Measurements from ENCODE around the gene APOB. TPM values are rescaled to one million over a fixed set of nuclear protein-coding genes. Genes with fewer than 3 reads are reported as not detected.

The APOB gene
- polyA plus RNA-seq, 4 donors: 0.90 to 2.1 (median 1.6) TPM

- DNase-seq (ENCODE audit: low read depth in 4 of 4, low spot score in 3 of 4): no peak
Observed at GRCh38 chr2:21006423-21007128, 37.3 kb downstream of the APOB start.

- DNase-seq (ENCODE audit: low read depth in 4 of 4, low spot score in 3 of 4): no peak
Observed at GRCh38 chr2:21005700-21006422, 38.0 kb downstream of the APOB start.

- no peak for DNase-seq (ENCODE audit: low read depth in 4 of 4, low spot score in 3 of 4)
Observed at GRCh38 chr2:21005111-21005699, 38.7 kb downstream of the APOB start.

GRCh38 chr2:21004181-21004572 is 39.7 kb downstream of the APOB start:
- no peak for DNase-seq (ENCODE audit: low read depth in 4 of 4, low spot score in 3 of 4)

- no peak for DNase-seq (ENCODE audit: low read depth in 4 of 4, low spot score in 3 of 4)
Observed at GRCh38 chr2:21003572-21004180, 40.2 kb downstream of the APOB start.

GRCh38 chr2:21002814-21003192 is 41.1 kb downstream of the APOB start:
- DNase-seq (ENCODE audit: low read depth in 4 of 4, low spot score in 3 of 4): no peak

GRCh38 chr2:21001988-21002813 is 41.7 kb downstream of the APOB start:
- no peak for DNase-seq (ENCODE audit: low read depth in 4 of 4, low spot score in 3 of 4)

- no peak for DNase-seq (ENCODE audit: low read depth in 4 of 4, low spot score in 3 of 4)
Observed at GRCh38 chr2:21001225-21001946, 42.5 kb downstream of the APOB start.

GRCh38 chr2:20999906-21000645 is 43.8 kb downstream of the APOB start:
- DNase-seq (ENCODE audit: low read depth in 4 of 4, low spot score in 3 of 4): no peak

GRCh38 chr2:20998972-20999905 is 44.6 kb downstream of the APOB start:
- DNase-seq (ENCODE audit: low read depth in 4 of 4, low spot score in 3 of 4): no peak

GRCh38 chr2:20997953-20998722 is 45.7 kb downstream of the APOB start:
- DNase-seq (ENCODE audit: low read depth in 4 of 4, low spot score in 3 of 4): no peak

- DNase-seq (ENCODE audit: low read depth in 4 of 4, low spot score in 3 of 4): no peak
Observed at GRCh38 chr2:20994130-20994529, 49.7 kb downstream of the APOB start.

GRCh38 chr2:20992201-20992711 is 51.6 kb downstream of the APOB start:
- DNase-seq (ENCODE audit: low read depth in 4 of 4, low spot score in 3 of 4): peak in 1 of 4 donors; percentile 35

GRCh38 chr2:20990442-20991430 is 53.1 kb downstream of the APOB start:
- DNase-seq (ENCODE audit: low read depth in 4 of 4, low spot score in 3 of 4): no peak

GRCh38 chr2:20989404-20989803 is 54.5 kb downstream of the APOB start:
- no peak for DNase-seq (ENCODE audit: low read depth in 4 of 4, low spot score in 3 of 4)

GRCh38 chr2:20988905-20989304 is 55.0 kb downstream of the APOB start:
- no peak for DNase-seq (ENCODE audit: low read depth in 4 of 4, low spot score in 3 of 4)

Measured in right renal pelvis (tissue), 4 donors.